RPMI8226 (cell line): Measurements from ENCODE around the gene PLET1.

Experiments used
- DNase-seq: peaks from one replicate; pipeline ENCODE4 v3.0.0-alpha.2; 2015

The PLET1 gene

GRCh38 chr11:112237451-112237850, 23.2 kb downstream of the PLET1 start:
- no peak for DNase-seq

DNA sequence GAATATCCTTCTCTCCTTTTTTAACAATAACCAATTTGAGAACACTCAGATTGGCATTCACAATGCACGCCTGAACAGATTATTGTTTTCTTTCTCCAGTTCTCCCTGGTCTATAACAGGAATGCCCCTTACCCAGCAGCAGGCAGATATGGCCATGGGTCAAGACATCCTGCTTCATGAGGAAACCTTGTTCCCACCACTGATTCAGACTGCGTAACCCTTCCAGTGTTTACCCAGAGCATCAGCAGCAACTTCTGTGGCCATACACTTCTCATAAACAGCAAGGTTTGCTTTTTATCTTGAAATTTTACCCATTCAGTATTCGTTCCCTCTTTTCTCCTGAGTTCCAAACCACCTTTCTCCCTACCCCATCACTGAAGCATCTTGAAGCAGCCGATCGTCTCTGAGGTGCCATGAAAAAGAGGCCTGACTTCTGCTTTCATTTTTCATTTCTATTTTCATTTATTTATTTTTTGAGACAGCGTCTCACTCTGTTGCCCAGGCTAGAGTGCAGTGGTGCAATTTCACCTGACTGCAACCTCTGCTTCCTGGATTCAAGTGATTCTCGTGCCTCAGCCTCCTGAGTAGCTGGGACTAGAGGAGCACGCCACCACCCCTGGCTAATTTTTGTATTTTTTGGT, 24.8 kb downstream of the PLET1 start:
- no peak for DNase-seq

GRCh38 chr11:112231952-112232351, 28.7 kb downstream of the PLET1 start:
- no peak for DNase-seq

DNA sequence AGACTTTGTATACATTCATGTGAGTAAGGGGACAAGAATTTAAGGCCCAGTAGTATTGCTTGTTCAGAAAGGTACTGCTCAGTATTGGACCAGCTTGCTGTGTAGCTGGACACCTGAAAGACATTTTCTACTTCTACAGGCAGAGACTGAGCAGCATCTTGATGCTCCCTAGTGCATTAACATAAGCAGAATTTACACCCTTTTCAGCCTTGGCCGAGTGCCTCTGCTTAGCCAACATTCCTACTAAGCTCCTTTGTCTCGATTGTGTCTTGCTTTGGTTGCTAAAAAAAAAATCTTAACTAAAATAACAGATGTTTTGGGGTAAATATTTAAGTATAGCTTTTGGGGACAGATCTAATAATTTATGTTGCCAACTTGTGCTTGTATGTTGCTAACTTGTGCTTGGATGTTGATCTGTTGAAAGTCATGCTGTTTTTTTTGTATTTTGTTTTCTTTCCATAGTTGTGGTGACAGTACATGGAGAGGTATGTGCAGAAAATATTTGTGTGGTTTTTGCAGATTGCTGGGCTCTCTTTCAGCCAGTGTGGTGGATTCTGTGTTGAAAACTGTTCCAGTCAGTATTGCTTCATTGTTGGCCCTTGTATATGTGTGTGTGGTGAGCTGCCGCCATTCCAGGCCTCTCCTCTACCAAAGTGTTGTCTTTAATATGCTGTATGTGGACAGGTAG, 30.8 kb downstream of the PLET1 start:
- DNase-seq: no peak

- DNase-seq: no peak
Measured at GRCh38 chr11:112229159-112229558, 31.5 kb downstream of the PLET1 start.

DNA sequence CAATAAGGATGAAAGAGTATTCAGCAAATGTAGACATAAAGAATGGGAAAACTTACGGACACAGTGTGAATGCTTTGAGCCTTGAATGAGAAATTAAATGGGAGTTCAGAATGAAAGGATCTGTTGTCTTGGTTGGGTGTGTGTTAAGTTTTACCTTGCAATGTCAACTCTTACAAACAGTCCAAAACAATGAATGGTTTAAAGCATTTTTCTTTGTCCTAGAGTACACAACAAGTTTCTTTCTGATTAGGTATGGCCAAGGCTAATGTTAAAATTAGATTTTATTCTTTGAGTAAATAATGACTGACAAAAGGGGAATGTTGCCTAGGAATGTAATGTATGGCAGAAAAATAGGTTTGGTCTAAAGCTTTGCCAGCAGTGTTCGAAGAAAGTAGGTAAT, 32.0 kb downstream of the PLET1 start:
- DNase-seq: no peak

DNA sequence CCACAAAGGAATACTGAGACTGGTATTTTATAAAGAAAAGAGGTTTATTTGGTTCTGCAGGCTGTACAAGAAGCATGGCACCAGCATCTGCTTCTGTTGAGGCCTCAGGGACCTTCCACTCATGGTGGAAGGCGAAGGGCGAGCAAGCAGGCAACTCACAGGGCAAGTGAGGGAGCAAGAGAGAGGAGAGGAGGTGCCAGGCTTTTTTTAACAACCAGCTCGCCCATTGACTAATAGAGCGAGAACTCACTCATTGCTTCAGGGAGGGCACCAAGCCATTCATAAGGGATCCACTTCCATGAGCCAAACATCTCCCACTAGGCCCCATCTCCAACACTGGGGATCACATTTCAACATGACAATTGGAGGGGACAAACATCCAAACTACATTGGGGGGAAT, 33.2 kb downstream of the PLET1 start:
- DNase-seq: no peak

GRCh38 chr11:112226831-112227401, 33.7 kb downstream of the PLET1 start:
- DNase-seq: peak; percentile 21

DNA sequence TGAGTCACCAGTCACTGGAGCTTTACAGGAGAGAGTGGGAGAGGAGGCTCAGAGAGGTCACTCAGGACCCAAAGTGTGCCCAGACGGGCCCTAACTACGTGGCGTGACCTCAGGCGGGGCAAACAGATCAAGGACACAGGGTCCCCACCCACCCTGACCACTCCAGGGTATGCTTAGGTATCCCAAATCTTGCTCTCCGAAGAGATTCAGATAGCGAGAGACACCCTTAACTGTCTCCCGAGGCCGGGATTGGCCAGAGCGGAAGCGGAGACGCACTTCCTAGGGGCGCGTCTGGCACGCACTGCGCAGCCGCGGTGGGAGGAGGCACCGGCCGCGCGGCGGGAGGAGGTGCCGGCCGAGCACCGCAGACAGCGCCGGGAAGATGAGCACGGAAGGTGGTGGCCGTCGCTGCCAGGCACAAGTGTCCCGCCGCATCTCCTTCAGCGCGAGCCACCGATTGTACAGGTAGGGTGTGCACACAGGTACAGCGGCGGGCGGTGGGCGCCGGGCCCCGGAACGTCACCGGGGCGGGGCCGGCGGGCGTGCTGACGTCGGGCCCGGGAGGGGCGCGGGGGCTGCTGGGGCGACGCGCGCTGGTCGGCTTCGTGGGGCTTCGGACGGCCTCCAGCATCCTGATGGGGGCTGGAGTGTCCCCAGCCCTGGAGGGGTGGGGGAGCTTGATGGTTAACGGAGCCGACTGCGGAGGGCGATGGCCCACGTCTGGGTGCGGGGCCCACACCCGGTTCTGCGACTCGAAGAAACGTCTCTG, 34.4 kb downstream of the PLET1 start, which contains the start of gene PTS:
PTS (plus strand) TSS at position 367 of the 769 bp plus-strand sequence; CDS start at position 383, 16 bp downstream.
- peak; percentile 94 for DNase-seq

DNA sequence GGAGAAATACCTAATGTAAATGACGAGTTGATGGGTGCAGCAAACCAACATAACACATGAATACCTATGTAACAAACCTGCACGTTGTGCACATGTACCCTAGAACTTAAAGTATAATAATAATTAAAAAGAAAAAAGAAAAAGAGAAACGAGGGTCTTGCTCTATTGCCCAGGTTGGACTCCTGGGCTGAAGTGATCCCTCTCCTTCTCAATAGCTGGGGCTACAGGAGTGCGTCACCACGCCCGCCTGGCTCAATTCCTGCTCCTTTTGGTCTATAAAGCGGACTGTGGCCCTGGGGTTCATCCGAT, 35.0 kb downstream of the PLET1 start:
- no peak for DNase-seq

GRCh38 chr11:112223754-112224532, 36.7 kb downstream of the PLET1 start:
- no peak for DNase-seq

DNA sequence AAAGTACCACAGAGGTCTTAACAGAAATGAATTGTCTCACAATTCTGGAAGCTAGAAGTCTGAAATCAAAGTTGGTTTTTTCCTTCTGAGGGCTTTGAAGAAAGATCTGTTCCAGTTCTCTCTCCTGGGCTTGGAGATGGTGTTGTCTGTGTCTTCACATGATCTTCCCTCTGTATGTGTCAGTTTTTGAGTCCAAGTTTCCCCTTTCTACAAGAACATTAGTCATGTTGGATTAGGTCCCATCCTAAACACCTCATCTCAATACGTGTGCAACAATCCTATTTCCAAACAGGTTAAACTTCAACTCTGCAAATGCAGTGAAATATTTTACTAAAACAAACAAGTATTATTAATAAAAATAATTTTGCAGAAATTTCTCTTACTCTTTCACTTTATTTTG, 37.5 kb downstream of the PLET1 start:
- DNase-seq: no peak

- no peak for DNase-seq
Measured at GRCh38 chr11:112222303-112222702, 38.4 kb downstream of the PLET1 start.

- no peak for DNase-seq
Measured at GRCh38 chr11:112221274-112221835, 39.3 kb downstream of the PLET1 start.

GRCh38 chr11:112219476-112220232, 41.0 kb downstream of the PLET1 start:
- DNase-seq: peak; percentile 76

DNA sequence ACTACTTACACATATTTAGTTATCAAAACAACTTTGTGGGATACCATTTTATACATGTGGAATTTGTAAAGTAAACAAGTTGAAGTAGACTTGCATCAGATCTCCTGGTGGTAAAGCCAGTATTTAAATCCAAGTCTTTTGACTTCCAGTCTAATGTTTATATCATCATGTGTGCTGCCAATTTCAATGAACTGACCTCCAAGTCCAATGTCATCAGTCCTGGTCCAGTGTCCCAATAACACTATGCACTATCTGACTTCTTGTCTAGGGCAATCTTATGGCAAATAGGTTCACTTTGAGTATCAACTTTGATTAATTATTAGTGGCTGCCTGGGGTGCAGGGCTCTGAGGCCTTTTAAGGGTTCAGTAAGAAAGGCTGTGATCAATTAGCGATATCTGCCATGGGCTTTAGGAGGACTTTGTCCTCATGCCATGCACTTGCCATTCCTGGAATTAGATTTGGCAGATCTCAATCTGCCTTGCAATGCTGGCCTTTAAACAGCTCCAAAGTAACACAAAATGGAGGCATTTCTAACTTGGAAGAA, 44.0 kb downstream of the PLET1 start:
- DNase-seq: no peak

- DNase-seq: no peak
Measured at GRCh38 chr11:112215621-112216020, 45.0 kb downstream of the PLET1 start.

- DNase-seq: no peak
Measured at GRCh38 chr11:112213753-112214152, 46.9 kb downstream of the PLET1 start.

DNA sequence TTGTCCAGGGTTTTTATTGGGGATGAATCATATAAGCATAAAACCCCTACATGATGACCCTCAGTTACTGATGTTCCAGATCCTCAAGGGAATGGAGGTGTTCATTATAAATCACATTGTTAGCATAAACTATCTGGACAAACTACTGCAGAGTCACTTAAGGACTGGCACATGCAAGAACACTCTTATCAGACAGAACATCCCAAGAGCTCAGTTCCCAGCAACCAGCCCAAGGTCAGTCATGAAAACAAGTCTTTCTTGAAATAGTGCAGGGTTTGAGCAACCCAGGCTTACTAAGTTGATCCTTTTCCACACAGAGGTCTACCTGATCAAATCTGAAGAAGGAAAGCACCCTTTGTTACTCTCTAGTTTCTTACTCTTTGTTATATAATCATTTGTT, 48.0 kb downstream of the PLET1 start:
- DNase-seq: no peak

GRCh38 chr11:112212290-112212689, 48.4 kb downstream of the PLET1 start:
- no peak for DNase-seq

GRCh38 chr11:112211536-112211935, 49.1 kb downstream of the PLET1 start:
- no peak for DNase-seq

DNA sequence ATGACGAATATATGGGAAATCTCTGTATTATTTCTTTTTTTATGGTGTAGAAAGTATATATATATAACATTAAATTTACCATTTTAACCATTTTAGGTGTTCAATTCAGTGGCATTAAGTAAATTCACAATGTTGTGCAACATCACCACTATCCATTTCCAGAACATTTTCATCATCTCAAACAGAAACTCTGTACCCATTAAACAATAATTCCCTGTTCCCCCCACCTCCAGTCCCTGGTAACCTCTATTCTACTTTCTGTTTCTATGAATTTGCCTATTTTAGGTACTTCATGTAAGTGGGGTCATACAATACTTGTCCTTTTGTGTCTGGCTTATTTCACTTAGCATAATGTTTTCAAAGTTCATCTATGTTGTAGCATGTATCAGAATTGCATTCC, 49.8 kb downstream of the PLET1 start:
- no peak for DNase-seq
